Skeletal muscle tissue (tissue), 4 donors: ENCODE data around the gene CELF4. TPM values are rescaled to one million over a fixed set of nuclear protein-coding genes. Genes with fewer than 3 reads are reported as not detected.

Experiments used
- H3K27ac ChIP-seq: one replicate; pipeline ENCODE4 v1.7.0; 2013; ENCODE audit warnings: mild to moderate bottlenecking, low read depth, low read length, inconsistent platforms
- H3K27me3 ChIP-seq, 3 donors: one replicate each; pipeline ENCODE4 v1.7.0; 2013; ENCODE audit warnings: low read length in 3 of 3; ENCODE audit not compliant: control insufficient read depth in 3 of 3, insufficient read depth in 3 of 3
- H3K36me3 ChIP-seq, 3 donors: one replicate each; pipeline ENCODE4 v1.7.0; 2013; ENCODE audit warnings: low read length in 3 of 3; ENCODE audit not compliant: control insufficient read depth in 3 of 3, insufficient read depth in 3 of 3
- H3K4me1 ChIP-seq, 3 donors: one replicate each; pipeline ENCODE4 v1.7.0; 2013; ENCODE audit warnings: low read length in 3 of 3, mild to moderate bottlenecking in 3 of 3; ENCODE audit not compliant: control insufficient read depth in 3 of 3, insufficient read depth in 3 of 3
- H3K4me3 ChIP-seq, 3 donors: one replicate each; pipeline ENCODE4 v1.7.0; 2013; ENCODE audit warnings: low read length in 3 of 3
- H3K9ac ChIP-seq, 3 donors: one replicate each; pipeline ENCODE4 v1.7.0; 2013; ENCODE audit warnings: low read length in 3 of 3, mild to moderate bottlenecking in 3 of 3, moderate library complexity in 2 of 3, low read depth in 1 of 3
- H3K9me3 ChIP-seq, 3 donors: one replicate each; pipeline ENCODE4 v1.7.0; 2013; ENCODE audit warnings: low read length in 3 of 3; ENCODE audit not compliant: control insufficient read depth in 3 of 3
- total RNA-seq: library from RNA; depleted of rRNA; stranded (reverse); fragments of >200 nt; gene quantifications from one replicate; pipeline ENCODE4 v1.2.3, GENCODE V29; 2014
- donor health status: Osteomylitis.

Gene CELF4
- total RNA-seq, 1 donor from 2014 or later = not detected

GRCh38 chr18:37341473-37342086, 224.0 kb downstream of the CELF4 start:
- H3K27me3 ChIP-seq = peaks cover 16 to 38% (median 30%) of the 10 kb centered on the region in 3 donors
- H3K4me1 ChIP-seq = peaks cover 0 to 4% (median 0%) of the 10 kb centered on the region in 3 donors
- no peaks in the 10 kb centered on the region for H3K9me3 ChIP-seq
- H3K9ac ChIP-seq = no peak overlapping the region
- H3K4me3 ChIP-seq = no peak overlapping the region
- no peak overlapping the region for H3K27ac ChIP-seq
- no peaks in the 10 kb centered on the region for H3K36me3 ChIP-seq

- H3K9me3 ChIP-seq = no peaks in the 10 kb centered on the region
- no peak overlapping the region for H3K27ac ChIP-seq
- H3K4me3 ChIP-seq = no peak overlapping the region
- H3K36me3 ChIP-seq = no peaks in the 10 kb centered on the region
- no peak overlapping the region for H3K9ac ChIP-seq
- peaks cover 0 to 4% (median 0%) of the 10 kb centered on the region in 3 donors for H3K4me1 ChIP-seq
- peaks cover 16 to 35% (median 27%) of the 10 kb centered on the region in 3 donors for H3K27me3 ChIP-seq
Observed at GRCh38 chr18:37341016-37341415, 224.6 kb downstream of the CELF4 start.

GRCh38 chr18:37339701-37340215, 225.8 kb downstream of the CELF4 start:
- no peaks in the 10 kb centered on the region for H3K9me3 ChIP-seq
- H3K27me3 ChIP-seq = peaks cover 16 to 33% (median 26%) of the 10 kb centered on the region in 3 donors
- no peak overlapping the region for H3K27ac ChIP-seq
- H3K9ac ChIP-seq = no peak overlapping the region
- no peaks in the 10 kb centered on the region for H3K36me3 ChIP-seq
- H3K4me1 ChIP-seq = peaks cover 0 to 4% (median 0%) of the 10 kb centered on the region in 3 donors
- H3K4me3 ChIP-seq = no peak overlapping the region

- Histone ChIP-seq H3K27ac (no peak overlapping the region), H3K9ac (no peak overlapping the region), H3K27me3 (peaks cover 6 to 27% (median 27%) of the 10 kb centered on the region in 3 donors), H3K36me3 (no peaks in the 10 kb centered on the region), H3K4me3 (no peak overlapping the region), H3K4me1 (no peaks in the 10 kb centered on the region), H3K9me3 (no peaks in the 10 kb centered on the region)
Observed at GRCh38 chr18:37336568-37337285, 228.9 kb downstream of the CELF4 start.

- Histone ChIP-seq H3K4me1 (no peaks in the 10 kb centered on the region), H3K9me3 (no peaks in the 10 kb centered on the region), H3K36me3 (no peaks in the 10 kb centered on the region), H3K27ac (no peak overlapping the region), H3K9ac (no peak overlapping the region), H3K27me3 (peaks cover 6 to 33% (median 27%) of the 10 kb centered on the region in 3 donors), H3K4me3 (no peak overlapping the region)
Observed at GRCh38 chr18:37335409-37335736, 230.2 kb downstream of the CELF4 start.

- Histone ChIP-seq H3K9ac (no peak overlapping the region), H3K4me3 (no peak overlapping the region), H3K36me3 (no peaks in the 10 kb centered on the region), H3K27me3 (peaks cover 6 to 33% (median 27%) of the 10 kb centered on the region in 3 donors), H3K9me3 (no peaks in the 10 kb centered on the region), H3K4me1 (no peaks in the 10 kb centered on the region), H3K27ac (no peak overlapping the region)
Observed at GRCh38 chr18:37334631-37335408, 230.8 kb downstream of the CELF4 start.

- H3K9me3 ChIP-seq = no peaks in the 10 kb centered on the region
- no peak overlapping the region for H3K4me3 ChIP-seq
- H3K9ac ChIP-seq = no peak overlapping the region
- H3K4me1 ChIP-seq = no peaks in the 10 kb centered on the region
- H3K27ac ChIP-seq = no peak overlapping the region
- peaks cover 3 to 29% (median 27%) of the 10 kb centered on the region in 3 donors for H3K27me3 ChIP-seq
- H3K36me3 ChIP-seq = no peaks in the 10 kb centered on the region
Observed at GRCh38 chr18:37332628-37333420, 232.8 kb downstream of the CELF4 start.

- H3K4me1 ChIP-seq = no peaks in the 10 kb centered on the region
- H3K27ac ChIP-seq = no peak overlapping the region
- H3K4me3 ChIP-seq = no peak overlapping the region
- no peak overlapping the region for H3K9ac ChIP-seq
- no peaks in the 10 kb centered on the region for H3K9me3 ChIP-seq
- H3K36me3 ChIP-seq = no peaks in the 10 kb centered on the region
- H3K27me3 ChIP-seq = peaks cover 3 to 29% (median 25%) of the 10 kb centered on the region in 3 donors
Observed at GRCh38 chr18:37332219-37332618, 233.4 kb downstream of the CELF4 start.

- Histone ChIP-seq H3K27me3 (peaks cover 6 to 34% (median 20%) of the 10 kb centered on the region in 3 donors), H3K4me1 (no peaks in the 10 kb centered on the region), H3K27ac (no peak overlapping the region), H3K9ac (no peak overlapping the region), H3K9me3 (no peaks in the 10 kb centered on the region), H3K4me3 (no peak overlapping the region), H3K36me3 (no peaks in the 10 kb centered on the region)
Observed at GRCh38 chr18:37330173-37330572, 235.4 kb downstream of the CELF4 start.
